Cardiac septum (tissue), 1 donor: Measurements from ENCODE around the gene C17orf113. TPM values are rescaled to one million over a fixed set of nuclear protein-coding genes. Genes with fewer than 3 reads are reported as not detected.

Experiments
- DNase-seq: peaks from one replicate; pipeline ENCODE4 v3.0.0-alpha.2; 2020; ENCODE audit warnings: low spot score
- intact Hi-C: fragments of 100-400 bp; cut with DNase I; formaldehyde crosslinking; loops from one replicate; pipeline ENCODE4 v1.14.0; 2022
- long read RNA-seq: library from polyadenylated mRNA; unstranded; transcript quantifications from one replicate; pipeline ENCODE4 v2.0.0, GENCODE V29; 2021
- total RNA-seq: library from RNA; stranded (reverse); fragmentation: NEBNext Ultra II Directional; extraction: Animal tissue kit (Norgen Biotek cat#: 25700); gene quantifications from one replicate; pipeline ENCODE4 v1.2.1, GENCODE V29; 2021
- donor health status: DM: no; HTN: no; CAD: no.

C17orf113 gene
- 0.43 TPM for total RNA-seq
- long read RNA-seq = 0 reads

- intact Hi-C loops = no loop called here
- DNase-seq = no peak
Measured at GRCh38 chr17:42050393-42051012, at the start of gene C17orf113. Gene C17orf113, minus strand, starts transcription at chr17:42050601. Its CDS starts 7,225 bp downstream, at chr17:42043376.

GRCh38 chr17:42098730-42099399 is 48.5 kb upstream of the C17orf113 start:
- intact Hi-C loops = loop anchor here (5.0 kb wide), 1 partner anchor 137 kb away; no protein-coding TSS in a partner anchor
- DNase-seq = no peak

- intact Hi-C loops = loop anchor here (5.0 kb wide), 1 partner anchor 136 kb away; no protein-coding TSS in a partner anchor
- DNase-seq = no peak
Measured at GRCh38 chr17:42097691-42098631, 47.6 kb upstream of the C17orf113 start, which contains the start of gene ZNF385C. Gene ZNF385C, minus strand, starts transcription at chr17:42098473. Its CDS starts 35,417 bp downstream, at chr17:42063056.

DNA sequence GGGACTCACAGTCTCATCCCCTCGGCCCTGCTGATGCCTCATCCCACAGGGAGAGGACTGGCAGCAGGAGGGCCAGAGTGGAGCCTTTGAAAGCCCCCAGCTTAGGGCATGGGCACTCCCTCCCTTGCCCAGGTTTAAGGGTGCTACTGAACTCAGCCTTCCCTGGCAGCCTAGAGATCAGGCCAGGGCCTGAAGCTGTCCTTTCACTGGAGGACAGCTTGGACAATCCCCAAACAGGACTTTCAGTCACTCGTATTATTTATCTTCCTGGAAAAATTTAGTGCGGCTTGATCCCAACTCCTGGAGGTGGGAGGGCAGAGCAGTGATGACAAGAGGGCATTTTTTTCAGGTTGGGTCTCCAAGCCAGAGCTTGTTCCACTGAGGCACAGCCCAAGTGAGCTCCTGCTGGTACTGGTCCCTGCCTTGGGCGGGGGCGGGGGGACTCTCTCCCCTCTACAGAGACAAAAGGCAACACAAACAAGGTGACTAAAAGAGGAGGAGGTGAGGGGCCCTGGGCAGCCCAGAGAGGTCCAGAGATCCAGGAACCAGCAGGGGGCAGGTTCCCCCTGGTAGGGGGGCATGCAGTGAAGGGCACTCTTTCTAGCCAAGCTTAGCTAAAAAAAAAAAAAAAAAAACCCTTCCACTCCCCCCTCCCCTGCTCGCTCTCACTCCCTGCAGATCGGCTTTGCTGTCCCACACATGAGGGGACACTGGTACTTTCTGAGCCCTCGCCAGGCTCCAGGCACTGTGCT is 46.1 kb upstream of the C17orf113 start:
- DNase-seq = no peak
- intact Hi-C loops = loop anchor here (5.0 kb wide), 1 partner anchor 134 kb away; no protein-coding TSS in a partner anchor

DNA sequence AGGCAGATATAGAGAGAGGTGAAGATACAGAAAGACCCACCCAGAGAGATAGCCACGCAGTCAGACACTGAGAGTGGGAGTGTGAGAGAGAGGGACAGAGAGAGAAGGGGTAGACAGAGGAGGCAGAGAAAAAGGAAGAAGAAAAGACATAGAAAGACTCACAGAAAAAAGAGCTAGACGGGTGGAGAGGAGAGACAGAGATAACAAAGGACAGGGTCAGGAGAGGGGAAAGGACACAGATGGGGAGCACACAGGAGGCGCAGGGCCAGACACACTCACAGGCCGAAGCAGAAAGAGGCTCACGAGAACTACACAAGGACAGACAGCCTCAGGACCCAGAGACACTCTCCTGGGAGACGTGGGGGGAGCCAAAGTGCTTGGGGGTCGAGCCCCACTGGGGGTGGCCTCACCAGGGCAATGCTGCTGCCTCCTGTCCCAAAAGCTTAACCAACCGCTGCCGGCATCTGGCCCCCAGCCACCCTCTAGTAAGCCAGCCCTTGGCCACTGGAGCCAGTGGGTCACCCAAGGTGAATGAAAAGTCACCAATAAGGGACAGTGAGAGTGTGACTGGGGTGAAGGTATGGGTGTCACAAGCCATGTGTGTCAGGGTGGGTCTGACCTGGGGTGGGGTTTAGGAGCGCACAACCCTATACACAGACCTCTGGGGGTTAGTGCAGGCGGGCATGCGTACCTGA is 44.1 kb upstream of the C17orf113 start:
- intact Hi-C loops = loop anchor here (5.0 kb wide), 1 partner anchor 132 kb away; no protein-coding TSS in a partner anchor
- no peak for DNase-seq

- intact Hi-C loops = no loop called here
- no peak for DNase-seq
Measured at GRCh38 chr17:42092939-42093338, 42.5 kb upstream of the C17orf113 start.

DNA sequence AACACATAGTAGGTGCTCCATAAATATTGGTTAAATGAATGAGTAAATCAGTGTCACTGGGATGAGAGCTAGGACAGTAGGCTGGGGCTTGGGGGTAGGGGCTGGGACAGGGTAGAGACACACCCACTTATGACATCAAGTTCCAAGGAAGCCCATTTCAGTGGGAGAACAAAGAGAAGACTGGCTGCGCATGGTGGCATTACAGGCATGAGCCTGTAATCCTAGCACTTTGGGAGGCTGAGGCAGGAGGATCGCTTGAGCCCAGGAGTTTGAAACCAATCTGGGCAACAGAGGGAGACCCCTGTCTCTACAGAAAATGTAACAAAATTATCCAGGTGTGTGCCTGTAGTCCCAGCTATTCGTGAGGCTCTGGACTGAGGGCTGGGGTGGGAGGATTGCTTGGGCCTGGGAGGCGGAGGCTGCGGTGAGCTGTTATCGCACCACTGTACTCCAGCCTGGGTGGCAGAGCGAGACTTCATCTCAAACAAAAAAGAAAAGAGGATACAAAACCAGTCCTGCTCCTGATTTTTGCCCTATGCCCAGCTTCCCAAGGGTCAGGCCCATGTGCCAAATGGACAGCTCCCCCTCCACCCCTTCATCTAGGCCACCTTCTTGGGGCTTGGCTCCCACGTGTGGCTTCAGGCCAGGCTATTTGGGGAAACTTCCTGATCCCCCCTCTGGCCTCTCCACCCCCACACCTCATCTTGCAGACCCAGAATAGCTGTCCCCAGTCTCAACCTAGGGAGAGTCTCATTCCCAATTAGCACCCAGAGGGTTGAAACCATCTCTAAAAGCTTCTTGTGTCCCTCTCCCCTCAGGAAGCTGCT is 40.8 kb upstream of the C17orf113 start:
- intact Hi-C loops = no loop called here
- no peak for DNase-seq

DNA sequence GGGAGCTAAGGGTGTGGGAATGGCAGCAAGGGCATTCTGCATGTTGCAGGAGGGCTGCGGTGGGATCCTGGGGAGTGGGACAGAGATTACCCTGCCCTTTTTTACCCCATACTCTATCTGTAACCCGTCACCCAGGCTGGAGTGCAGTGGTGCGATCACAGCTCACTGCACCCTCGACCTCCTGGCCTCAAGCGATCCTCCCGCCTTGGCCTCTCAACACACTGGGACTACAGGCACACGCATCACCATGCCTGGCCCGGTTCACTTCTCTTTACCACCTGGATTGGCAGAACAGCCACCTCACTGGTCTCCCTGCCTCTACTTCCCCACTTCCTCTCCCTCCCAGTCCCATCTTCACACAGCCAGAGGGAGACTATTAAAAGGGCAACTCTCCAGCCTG is 38.3 kb upstream of the C17orf113 start:
- intact Hi-C loops = no loop called here
- no peak for DNase-seq

GRCh38 chr17:42087736-42088705 is 37.6 kb upstream of the C17orf113 start:
- DNase-seq = no peak
- intact Hi-C loops = no loop called here

DNA sequence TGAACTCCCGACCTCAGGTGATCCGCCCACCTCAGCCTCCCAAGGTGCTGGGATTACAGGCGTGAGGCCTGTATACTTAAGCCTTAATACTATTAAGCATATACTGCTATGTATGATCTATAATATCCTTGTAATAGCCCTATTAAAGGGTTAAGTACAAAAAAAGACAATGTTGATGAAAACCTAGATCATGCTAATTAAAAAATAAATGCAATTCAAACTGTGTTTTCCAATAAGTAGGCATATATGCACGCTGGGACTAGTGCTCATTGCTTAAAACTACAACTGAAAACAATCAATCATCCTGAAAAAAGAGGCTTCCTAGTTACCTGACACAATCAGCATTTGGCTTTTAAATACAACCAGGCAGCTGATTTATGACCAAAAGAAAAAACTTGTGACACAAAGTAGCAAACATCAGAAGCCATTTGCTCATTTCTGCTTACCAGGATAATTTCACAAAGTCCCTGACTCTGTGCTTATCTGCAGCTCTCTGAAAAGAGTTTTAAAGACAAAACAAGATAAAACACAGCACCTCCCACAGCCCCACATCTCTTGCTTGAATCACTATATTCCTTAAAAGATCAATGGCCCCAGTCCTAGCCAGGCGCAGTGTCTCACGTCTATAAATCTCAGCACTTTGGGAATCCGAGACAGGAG is 36.8 kb upstream of the C17orf113 start:
- intact Hi-C loops = no loop called here

DNA sequence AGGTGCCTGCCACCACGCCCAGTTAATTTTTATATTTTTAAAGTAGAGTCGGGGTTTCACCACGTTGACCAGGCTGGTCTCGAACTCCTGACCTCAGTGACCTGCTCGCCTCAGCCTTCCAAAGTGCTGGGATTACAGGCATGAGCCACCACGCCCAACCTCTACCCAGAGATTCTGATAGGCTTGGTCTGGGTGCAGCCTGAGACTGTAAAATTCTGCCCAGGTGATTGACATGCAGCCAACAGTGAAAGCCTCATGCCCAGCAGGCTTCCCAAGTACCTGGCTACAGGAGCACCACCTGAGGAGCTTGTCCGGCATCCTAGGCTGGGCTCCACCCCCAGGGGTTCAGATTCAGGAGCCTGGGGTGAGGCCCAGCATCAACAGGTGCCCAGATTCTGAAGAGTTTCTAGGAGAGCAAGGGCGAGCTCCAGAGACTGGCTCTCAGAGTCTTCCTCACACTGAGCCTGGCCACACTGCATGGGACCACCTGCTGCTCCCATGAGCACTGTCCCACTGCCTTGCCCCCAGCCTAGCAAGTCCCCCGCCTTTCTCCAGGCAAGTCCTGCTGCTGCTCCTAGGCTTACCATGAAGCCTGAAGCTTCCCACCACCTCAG is 31.2 kb upstream of the C17orf113 start:
- no peak for DNase-seq
- intact Hi-C loops = no loop called here

More for the DNA sequence above, 36.8 kb upstream of the C17orf113 start:
- no peak for DNase-seq

- no peak for DNase-seq
- intact Hi-C loops = no loop called here
Measured at GRCh38 chr17:42079541-42079940, 29.1 kb upstream of the C17orf113 start.

- intact Hi-C loops = no loop called here
- no peak for DNase-seq
Measured at GRCh38 chr17:42078396-42079043, 28.1 kb upstream of the C17orf113 start.

DNA sequence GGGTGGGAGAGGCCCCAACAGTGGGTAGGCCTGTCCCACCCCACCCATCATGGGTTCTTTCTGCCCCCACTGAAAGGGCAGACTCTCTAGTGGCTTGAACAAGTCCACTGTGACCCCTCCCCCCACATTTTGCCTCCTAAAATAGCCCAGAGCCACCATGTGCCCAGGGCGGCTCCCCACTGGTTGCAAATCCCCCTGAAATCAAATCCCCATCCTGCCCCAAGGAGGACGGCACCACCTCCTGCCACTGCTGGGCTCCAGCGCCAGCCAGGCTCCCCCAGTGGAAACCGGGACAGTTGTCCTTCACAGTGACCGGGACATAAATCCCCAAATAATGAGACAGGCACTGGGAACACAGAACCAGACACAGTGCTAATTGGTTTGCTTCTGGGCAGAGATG is 27.4 kb upstream of the C17orf113 start:
- no peak for DNase-seq
- intact Hi-C loops = no loop called here
